Ovary (tissue), 9 donors: ENCODE results near the gene SYNDIG1. TPM values are rescaled to one million over a fixed set of nuclear protein-coding genes. Genes with fewer than 3 reads are reported as not detected.

ENCODE experiments used
- DNase-seq, 5 donors: peaks; one replicate each; pipeline ENCODE4 v3.0.0-alpha.2; 2019 to 2020
- H3K27ac ChIP-seq, 2 donors: fragments of 200-600 bp; one replicate each; pipeline versions ENCODE4 v1.5.1 to v1.8.0; 2019 to 2022
- H3K27me3 ChIP-seq: fragments of 200-600 bp; one replicate; pipeline ENCODE4 v1.8.0; 2022
- H3K36me3 ChIP-seq: fragments of 200-600 bp; sonication (generic); one replicate; pipeline ENCODE4 v1.5.1; 2019
- H3K4me1 ChIP-seq: one replicate; pipeline ENCODE4 v1.8.1; 2013; ENCODE audit warnings: mild to moderate bottlenecking, moderate library complexity; ENCODE audit not compliant: insufficient read depth
- H3K4me3 ChIP-seq: fragments of 200-600 bp; sonication (generic); one replicate; pipeline ENCODE4 v1.5.1; 2017
- H3K9me3 ChIP-seq, 2 donors: fragments of 200-600 bp in 1 of 2; sonication (generic) in 1 of 2; one replicate each; pipeline versions ENCODE4 v1.5.1 to v1.8.1; 2013 to 2019; ENCODE audit warnings: mild to moderate bottlenecking in 1 of 2, moderate library complexity in 1 of 2
- CTCF ChIP-seq, 3 donors: fragments of 450-650 bp in 2 of 3; fragments of 200-600 bp in 1 of 3; IDR thresholded peaks; one replicate each; pipeline versions ENCODE4 v1.5.1 to v1.8.0; 2016 to 2022; ENCODE audit warnings: antibody characterized with exemption in 3 of 3, mild to moderate bottlenecking in 1 of 3
- EP300 ChIP-seq: sonication (generic); formaldehyde crosslinking; IDR thresholded peaks from one replicate; pipeline ENCODE4 v1.6.1; 2017; ENCODE audit warnings: antibody characterized with exemption
- POLR2A ChIP-seq: fragments of 450-650 bp; IDR thresholded peaks from one replicate; pipeline ENCODE4 v1.6.1; 2017; ENCODE audit warnings: antibody characterized with exemption, mild to moderate bottlenecking, moderate library complexity
- WGBS, 3 donors: extraction: QIAGEN DNeasy Blood & Tissue Kit in 1 of 3; methylation state at CpG; one replicate each; pipeline versions ENCODE4 v1.1.5 to v1.1.7; 2013 to 2017; 5-methylcytosine and 5-hydroxymethylcytosine counted together
- intact Hi-C, 4 donors: fragments of 100-400 bp; cut with DNase I; formaldehyde crosslinking; loops; one replicate each; pipeline versions ENCODE4 v1.11.0 to v1.15.1; 2022 to 2023
- polyA plus RNA-seq, 2 donors: library from polyadenylated mRNA; stranded (reverse); fragments of 200-250 nt in 1 of 2; fragments of 350-450 nt in 1 of 2; fragmentation: Illumina TruSeq in 1 of 2; extraction: RNeasy Lipid Tissue Mini Kit (QIAGEN cat#74804) in 1 of 2; gene quantifications; one replicate each; pipeline ENCODE4 v1.2.3, GENCODE V29; 2013 to 2014
- total RNA-seq, 7 donors: library from RNA; depleted of rRNA in 2 of 7; stranded (reverse); fragments of >200 nt in 2 of 7; fragmentation: NEBNext Ultra II Directional in 3 of 7; extraction: Animal tissue kit (Norgen Biotek cat#: 25700) in 3 of 7; gene quantifications; one replicate each; pipeline versions ENCODE4 v1.1.0 to v1.2.4, GENCODE V29; 2016 to 2023
- donor health status: DM: no; HTN: no; CAD: no; lungs with moderate emphysema.
- donor health status: DM: no; HTN: no; CAD: no.
- donor health status: Bipolar disorder and iron deficiency.
- donor health status: DM: yes; HTN: yes; CAD: no.
- donor health status: DM: no; HTN: no; CAD: no.
- donor health status: DM: yes; HTN: yes; CAD: no.

SYNDIG1 gene
- total and polyA plus RNA-seq, 9 donors, result 0.10 to 6.8 (median 1.1) TPM; not detected in 1

GRCh38 chr20:24674921-24675605 lies 205.6 kb downstream of the SYNDIG1 start:
- peak in 1 of 5 donors; percentile 10 for DNase-seq
- intact Hi-C loops, result loop anchor here in 1 of 4 donors (10.0 kb wide), 1 partner anchor 60 kb away; no protein-coding TSS in a partner anchor
- Histone ChIP-seq H3K27me3 (no peaks in the 10 kb centered on the region), H3K36me3 (no peaks in the 10 kb centered on the region), H3K4me1 (no peaks in the 10 kb centered on the region), H3K9me3 (no peaks in the 10 kb centered on the region), H3K4me3 (no peak overlapping the region), H3K27ac (no peak overlapping the region)
- TF ChIP-seq CTCF (IDR thresholded peaks at IDR 0.05) (no peak), POLR2A (no peak), EP300 (no peak)
- WGBS, 3 donors, result 88 to 90% (median 89%) methylated on average over 10 of the region's 10 CpGs

- TF ChIP-seq EP300, result no peak
- no peak for TF ChIP-seq CTCF (IDR thresholded peaks at IDR 0.05)
- TF ChIP-seq POLR2A, result no peak
- no peak for DNase-seq
- intact Hi-C loops, result loop anchor here in 1 of 4 donors (10.0 kb wide), 1 partner anchor 61 kb away; no protein-coding TSS in a partner anchor
- no peaks in the 10 kb centered on the region for H3K36me3 ChIP-seq
- no peaks in the 10 kb centered on the region for H3K4me1 ChIP-seq
- no peaks in the 10 kb centered on the region for H3K27me3 ChIP-seq
- H3K27ac ChIP-seq, result no peak overlapping the region
- no peaks in the 10 kb centered on the region for H3K9me3 ChIP-seq
- 83 to 94% (median 91%) methylated on average over 8 of the region's 8 CpGs for WGBS, 3 donors
- no peak overlapping the region for H3K4me3 ChIP-seq
These were observed 206.4 kb downstream of the SYNDIG1 start for GRCh38 chr20:24675651-24676352.

GRCh38 chr20:24676353-24676977 lies 207.0 kb downstream of the SYNDIG1 start:
- Histone ChIP-seq H3K36me3 (no peaks in the 10 kb centered on the region), H3K27ac (no peak overlapping the region)

More at GRCh38 chr20:24676353-24676977, 207.0 kb downstream of the SYNDIG1 start:
- DNase-seq, result peak in 1 of 5 donors; percentile 20
- 89 to 97% (median 91%) methylated on average over 11 of the region's 11 CpGs for WGBS, 3 donors
- TF ChIP-seq EP300 (no peak), POLR2A (no peak), CTCF (IDR thresholded peaks at IDR 0.05) (no peak)
- no peak overlapping the region for H3K4me3 ChIP-seq
- intact Hi-C loops, result loop anchor here in 1 of 4 donors (10.0 kb wide), 1 partner anchor 62 kb away; no protein-coding TSS in a partner anchor
- no peaks in the 10 kb centered on the region for H3K9me3 ChIP-seq
- H3K27me3 ChIP-seq, result no peaks in the 10 kb centered on the region
- H3K4me1 ChIP-seq, result no peaks in the 10 kb centered on the region
